Sigmoid colon (tissue), 4 donors: ENCODE data around the gene ZNF3.

Experiments
- CTCF ChIP-seq, 4 experiments: fragments of 450-650 bp in 3 of 4; fragments of 200-600 bp in 1 of 4; IDR thresholded peaks; one replicate each; pipeline ENCODE4 v1.5.1; 2016 to 2019; ENCODE audit warnings: antibody characterized with exemption in 4 of 4, mild to moderate bottlenecking in 3 of 4, moderate library complexity in 2 of 4
- EP300 ChIP-seq, 4 donors: sonication (generic); formaldehyde crosslinking; IDR thresholded peaks; one replicate each; pipeline ENCODE4 v1.6.1; 2017; ENCODE audit warnings: antibody characterized with exemption in 4 of 4
- POLR2A ChIP-seq, 2 donors: fragments of 450-650 bp; IDR thresholded peaks; one replicate each; pipeline ENCODE4 v1.6.1; 2016; ENCODE audit warnings: antibody characterized with exemption in 2 of 2, mild to moderate bottlenecking in 2 of 2, moderate library complexity in 2 of 2
- POLR2AphosphoS5 ChIP-seq, 4 donors: sonication (generic); formaldehyde crosslinking; IDR thresholded peaks; one replicate each; pipeline ENCODE4 v1.6.1; 2017; ENCODE audit warnings: antibody characterized with exemption in 4 of 4

GRCh38 chr7:100093925-100094486 lies 12.5 kb upstream of the ZNF3 start:
- TF ChIP-seq EP300 (IDR thresholded peaks at IDR 0.05): no peak
- TF ChIP-seq CTCF (IDR thresholded peaks at IDR 0.05): no peak
- TF ChIP-seq POLR2A (IDR thresholded peaks at IDR 0.05): no peak
- TF ChIP-seq POLR2AphosphoS5 (IDR thresholded peaks at IDR 0.05): no peak
